ENCODE results near the gene NCK1. TPM values are rescaled to one million over a fixed set of nuclear protein-coding genes. Genes with fewer than 3 reads are reported as not detected.
"Not testable (repeated sequence)": the region's sequence is repeated elsewhere in the genome, so short reads cannot be mapped to it uniquely, and the experiment has no call there.

Gene NCK1
- total RNA-seq, 8 experiments from 2014 or later: 22.7 to 56.4 (median 33.0) TPM

GRCh38 chr3:136838641-136839555 lies 23.1 kb upstream of the NCK1 start:
- H3K27ac ChIP-seq: no peak overlapping the region
- H3K4me3 ChIP-seq: no peak overlapping the region
- ATAC-seq (replicated peaks in 6 of 8): peak; percentile 70 to 95 (median 90)
- in situ Hi-C loops (cut with MboI; ENCODE audit: low pct_unique_long_range_greater_than_20kb in 2 of 9, low sequenced_read_pairs in 9 of 9, unreplicated experiment in 9 of 9): no loop called here
- WGBS, 10 experiments: 0 to 56% (median 25%) methylated on average over 1 of the region's 1 CpG; no CpG with 5 or more reads in 1 of the 10 experiments
- peaks cover 21 to 30% of the 10 kb centered on the region in 2 donors for H3K4me1 ChIP-seq (replicated peaks in 1 of 2)

GRCh38 chr3:136839556-136839931 lies 22.5 kb upstream of the NCK1 start:
- in situ Hi-C loops (cut with MboI; ENCODE audit: low pct_unique_long_range_greater_than_20kb in 2 of 9, low sequenced_read_pairs in 9 of 9, unreplicated experiment in 9 of 9): no loop called here
- H3K27ac ChIP-seq: no peak overlapping the region
- no peak overlapping the region for H3K4me3 ChIP-seq
- H3K4me1 ChIP-seq (replicated peaks in 1 of 2): peaks cover 21 to 30% of the 10 kb centered on the region in 2 donors
- no peak for ATAC-seq (replicated peaks in 6 of 8)

- H3K4me3 ChIP-seq: no peak overlapping the region
- no peak overlapping the region for H3K27ac ChIP-seq
- in situ Hi-C loops (cut with MboI; ENCODE audit: low pct_unique_long_range_greater_than_20kb in 2 of 9, low sequenced_read_pairs in 9 of 9, unreplicated experiment in 9 of 9): no loop called here
- WGBS, 10 experiments: 83 to 100% (median 100%) methylated on average over 1 to 2 of the region's 2 CpGs; no CpG with 5 or more reads in 3 of the 10 experiments
- peaks cover 21 to 30% of the 10 kb centered on the region in 2 donors for H3K4me1 ChIP-seq (replicated peaks in 1 of 2)
- no peak for ATAC-seq (replicated peaks in 6 of 8)
Measured at GRCh38 chr3:136840252-136840651, 21.8 kb upstream of the NCK1 start.

GRCh38 chr3:136842294-136842693 lies 19.7 kb upstream of the NCK1 start:
- Histone ChIP-seq H3K4me1 (replicated peaks in 1 of 2) (peaks cover 12 to 14% of the 10 kb centered on the region in 2 donors), H3K27ac (no peak overlapping the region), H3K4me3 (no peak overlapping the region)
- ATAC-seq (replicated peaks in 6 of 8): no peak
- WGBS, 10 experiments: 56 to 100% (median 100%) methylated on average over 1 of the region's 1 CpG; no CpG with 5 or more reads in 2 of the 10 experiments
- in situ Hi-C loops (cut with MboI; ENCODE audit: low pct_unique_long_range_greater_than_20kb in 2 of 9, low sequenced_read_pairs in 9 of 9, unreplicated experiment in 9 of 9): no loop called here

- no peak overlapping the region for H3K4me3 ChIP-seq
- no peak for ATAC-seq (replicated peaks in 6 of 8)
- in situ Hi-C loops (cut with MboI; ENCODE audit: low pct_unique_long_range_greater_than_20kb in 2 of 9, low sequenced_read_pairs in 9 of 9, unreplicated experiment in 9 of 9): no loop called here
- 83 to 100% (median 100%) methylated on average over 1 of the region's 1 CpG; no CpG with 5 or more reads in 5 of the 10 experiments for WGBS, 10 experiments
- H3K4me1 ChIP-seq (replicated peaks in 1 of 2): no peaks in the 10 kb centered on the region
- no peak overlapping the region for H3K27ac ChIP-seq
Measured at GRCh38 chr3:136844724-136845123, 17.3 kb upstream of the NCK1 start.

- in situ Hi-C loops (cut with MboI; ENCODE audit: low pct_unique_long_range_greater_than_20kb in 2 of 9, low sequenced_read_pairs in 9 of 9, unreplicated experiment in 9 of 9): loop anchor here in 1 of 9 experiments (25.0 kb wide), 1 partner anchor 160 kb away; no protein-coding TSS in a partner anchor
- ATAC-seq (replicated peaks in 6 of 8): no peak
- Histone ChIP-seq H3K27ac (no peak overlapping the region), H3K4me1 (replicated peaks in 1 of 2) (no peaks in the 10 kb centered on the region), H3K4me3 (no peak overlapping the region)
- 69 to 100% (median 87%) methylated on average over 1 to 3 of the region's 4 CpGs; no CpG with 5 or more reads in 3 of the 10 experiments for WGBS, 10 experiments
Measured at GRCh38 chr3:136852180-136852579, 9.8 kb upstream of the NCK1 start.

- ATAC-seq (replicated peaks in 6 of 8): no peak
- Histone ChIP-seq H3K4me3 (no peak overlapping the region), H3K27ac (no peak overlapping the region), H3K4me1 (replicated peaks in 1 of 2) (peaks cover 5 to 8% of the 10 kb centered on the region in 2 donors)
- in situ Hi-C loops (cut with MboI; ENCODE audit: low pct_unique_long_range_greater_than_20kb in 2 of 9, low sequenced_read_pairs in 9 of 9, unreplicated experiment in 9 of 9): loop anchor here in 1 of 9 experiments (25.0 kb wide), 1 partner anchor 156 kb away; no protein-coding TSS in a partner anchor
Measured at GRCh38 chr3:136856665-136857064, 5.3 kb upstream of the NCK1 start.

GRCh38 chr3:136858381-136858780 lies 3.6 kb upstream of the NCK1 start:
- in situ Hi-C loops (cut with MboI; ENCODE audit: low pct_unique_long_range_greater_than_20kb in 2 of 9, low sequenced_read_pairs in 9 of 9, unreplicated experiment in 9 of 9): loop anchor here in 1 of 9 experiments (25.0 kb wide), 1 partner anchor 154 kb away; no protein-coding TSS in a partner anchor
- H3K4me1 ChIP-seq (replicated peaks in 1 of 2): peaks cover 5 to 8% of the 10 kb centered on the region in 2 donors
- H3K4me3 ChIP-seq: no peak overlapping the region
- no peak for ATAC-seq (replicated peaks in 6 of 8)
- no peak overlapping the region for H3K27ac ChIP-seq

- in situ Hi-C loops (cut with MboI; ENCODE audit: low pct_unique_long_range_greater_than_20kb in 2 of 9, low sequenced_read_pairs in 9 of 9, unreplicated experiment in 9 of 9): loop anchor here in 1 of 9 experiments (25.0 kb wide), 1 partner anchor 152 kb away; no protein-coding TSS in a partner anchor
- no peak overlapping the region for H3K27ac ChIP-seq
- WGBS, 10 experiments: 0 to 79% (median 6%) methylated on average over 1 to 4 of the region's 4 CpGs; no CpG with 5 or more reads in 2 of the 10 experiments
- peak overlapping the region; percentile 76 to 95 (median 83) for H3K4me3 ChIP-seq
- H3K4me1 ChIP-seq (replicated peaks in 1 of 2): peaks cover 5 to 11% of the 10 kb centered on the region in 2 donors
- ATAC-seq (replicated peaks in 6 of 8): no peak
Measured at GRCh38 chr3:136860541-136860940, 1.5 kb upstream of the NCK1 start.

- Histone ChIP-seq H3K4me1 (replicated peaks in 1 of 2) (peaks cover 5 to 11% of the 10 kb centered on the region in 2 donors), H3K27ac (peak overlapping the region; percentile 95 to 98), H3K4me3 (peak overlapping the region; percentile 76 to 95 (median 83))
- 0 to 3% (median 0%) methylated on average over 1 to 17 of the region's 39 CpGs; no CpG with 5 or more reads in 1 of the 10 experiments for WGBS, 10 experiments
- in situ Hi-C loops (cut with MboI; ENCODE audit: low pct_unique_long_range_greater_than_20kb in 2 of 9, low sequenced_read_pairs in 9 of 9, unreplicated experiment in 9 of 9): loop anchor here in 1 of 9 experiments (25.0 kb wide), 1 partner anchor 150 kb away; no protein-coding TSS in a partner anchor
- ATAC-seq (replicated peaks in 6 of 8): peak; percentile 10 to 29 (median 18)
Measured at GRCh38 chr3:136862617-136863322, 762 bp downstream of the NCK1 start.

GRCh38 chr3:136869282-136869681 lies 7.3 kb downstream of the NCK1 start:
- no peak for ATAC-seq (replicated peaks in 6 of 8)
- Histone ChIP-seq H3K27ac (no peak overlapping the region), H3K4me1 (replicated peaks in 1 of 2) (no peaks in the 10 kb centered on the region), H3K4me3 (no peak overlapping the region)
- 95 to 100% (median 98%) methylated on average over 1 to 9 of the region's 9 CpGs for WGBS, 10 experiments
- in situ Hi-C loops (cut with MboI; ENCODE audit: low pct_unique_long_range_greater_than_20kb in 2 of 9, low sequenced_read_pairs in 9 of 9, unreplicated experiment in 9 of 9): loop anchor here in 1 of 9 experiments (25.0 kb wide), 1 partner anchor 143 kb away; no protein-coding TSS in a partner anchor

GRCh38 chr3:136872258-136872657 lies 10.2 kb downstream of the NCK1 start:
- not testable (repeated sequence) for H3K27ac ChIP-seq; H3K4me3 ChIP-seq; ATAC-seq (replicated peaks in 6 of 8); H3K4me1 ChIP-seq (replicated peaks in 1 of 2)
- 80 to 100% (median 100%) methylated on average over 1 to 3 of the region's 3 CpGs; no CpG with 5 or more reads in 1 of the 10 experiments for WGBS, 10 experiments
- in situ Hi-C loops (cut with MboI; ENCODE audit: low pct_unique_long_range_greater_than_20kb in 2 of 9, low sequenced_read_pairs in 9 of 9, unreplicated experiment in 9 of 9): loop anchor here in 1 of 9 experiments (25.0 kb wide), 1 partner anchor 140 kb away; no protein-coding TSS in a partner anchor

- in situ Hi-C loops (cut with MboI; ENCODE audit: low pct_unique_long_range_greater_than_20kb in 2 of 9, low sequenced_read_pairs in 9 of 9, unreplicated experiment in 9 of 9); H3K27ac ChIP-seq; ATAC-seq (replicated peaks in 6 of 8); H3K4me3 ChIP-seq; H3K4me1 ChIP-seq (replicated peaks in 1 of 2): not testable (repeated sequence)
- WGBS, 10 experiments: 83 to 100% (median 100%) methylated on average over 1 of the region's 2 CpGs; no CpG with 5 or more reads in 7 of the 10 experiments
Measured at GRCh38 chr3:136879510-136879909, 17.5 kb downstream of the NCK1 start.

All from motor neuron (in vitro differentiated cells).